ENCODE measurements around the gene ZMYM2. TPM values are rescaled to one million over a fixed set of nuclear protein-coding genes. Genes with fewer than 3 reads are reported as not detected.

ZMYM2 gene
- total RNA-seq, 1 donor from 2014 or later, result 92.1 TPM

DNA sequence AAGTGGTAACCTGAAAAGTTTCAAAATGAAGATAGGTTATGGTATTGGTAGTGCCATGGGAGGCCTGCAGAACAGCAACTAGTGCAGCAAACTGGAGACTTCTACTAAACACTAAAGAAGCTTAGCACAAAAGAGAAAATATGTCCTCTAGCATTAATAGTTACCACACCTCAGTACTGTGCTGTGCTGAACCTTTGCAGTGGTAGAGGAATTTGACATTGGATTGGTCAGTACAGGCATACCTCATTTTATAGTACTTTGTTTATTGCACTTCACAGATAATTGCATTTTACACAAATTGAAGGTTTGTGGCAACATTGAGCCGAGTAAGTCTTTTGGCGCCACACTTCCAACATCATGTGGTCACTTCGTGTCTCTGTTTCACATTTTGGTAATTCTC, 40.4 kb downstream of the ZMYM2 start:
- no peak for DNase-seq (ENCODE audit: extremely low spot score, unreplicated experiment)
- TF ChIP-seq, protein P1, sequence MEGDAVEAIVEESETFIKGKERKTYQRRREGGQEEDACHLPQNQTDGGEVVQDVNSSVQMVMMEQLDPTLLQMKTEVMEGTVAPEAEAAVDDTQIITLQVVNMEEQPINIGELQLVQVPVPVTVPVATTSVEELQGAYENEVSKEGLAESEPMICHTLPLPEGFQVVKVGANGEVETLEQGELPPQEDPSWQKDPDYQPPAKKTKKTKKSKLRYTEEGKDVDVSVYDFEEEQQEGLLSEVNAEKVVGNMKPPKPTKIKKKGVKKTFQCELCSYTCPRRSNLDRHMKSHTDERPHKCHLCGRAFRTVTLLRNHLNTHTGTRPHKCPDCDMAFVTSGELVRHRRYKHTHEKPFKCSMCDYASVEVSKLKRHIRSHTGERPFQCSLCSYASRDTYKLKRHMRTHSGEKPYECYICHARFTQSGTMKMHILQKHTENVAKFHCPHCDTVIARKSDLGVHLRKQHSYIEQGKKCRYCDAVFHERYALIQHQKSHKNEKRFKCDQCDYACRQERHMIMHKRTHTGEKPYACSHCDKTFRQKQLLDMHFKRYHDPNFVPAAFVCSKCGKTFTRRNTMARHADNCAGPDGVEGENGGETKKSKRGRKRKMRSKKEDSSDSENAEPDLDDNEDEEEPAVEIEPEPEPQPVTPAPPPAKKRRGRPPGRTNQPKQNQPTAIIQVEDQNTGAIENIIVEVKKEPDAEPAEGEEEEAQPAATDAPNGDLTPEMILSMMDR (IDR thresholded peaks at IDR 0.05), result no peak
- peaks cover 5% of the 10 kb centered on the region for H3K4me1 Mint-ChIP-seq (ENCODE audit: unreplicated experiment)
- H3K27ac Mint-ChIP-seq (ENCODE audit: unreplicated experiment), result no peak overlapping the region
- peaks cover 39% of the 10 kb centered on the region for H3K36me3 Mint-ChIP-seq (ENCODE audit: unreplicated experiment)
- no peak overlapping the region for H3K4me3 Mint-ChIP-seq (ENCODE audit: unreplicated experiment)
- no peaks in the 10 kb centered on the region for H3K9me3 Mint-ChIP-seq (ENCODE audit: unreplicated experiment)
- H3K27me3 Mint-ChIP-seq (ENCODE audit: unreplicated experiment), result no peaks in the 10 kb centered on the region

DNA sequence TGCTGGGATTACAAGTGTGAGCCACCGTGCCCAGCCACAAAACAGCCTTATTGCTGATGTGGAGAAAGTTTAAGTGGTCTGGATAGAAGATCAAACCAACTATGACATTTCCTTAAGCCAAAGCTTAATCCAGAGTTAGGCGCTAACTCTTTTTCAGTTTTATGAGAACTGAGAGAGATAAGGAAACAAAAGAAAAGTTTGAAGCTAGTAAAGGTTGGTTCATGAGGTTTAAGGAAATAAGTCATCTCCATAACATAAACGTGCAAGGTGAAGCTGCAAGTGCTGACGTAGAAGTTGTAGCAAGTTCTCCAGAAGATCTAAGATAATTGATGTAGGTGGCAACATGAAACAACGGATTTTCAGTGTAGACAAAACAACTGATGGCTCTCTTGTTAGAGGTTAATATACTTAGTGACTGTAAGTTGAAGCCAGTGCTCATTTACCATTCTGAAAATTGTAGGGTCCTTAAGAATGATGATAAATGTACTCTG, 41.6 kb downstream of the ZMYM2 start:
- DNase-seq (ENCODE audit: extremely low spot score, unreplicated experiment), result no peak
- H3K4me1 Mint-ChIP-seq (ENCODE audit: unreplicated experiment), result peaks cover 5% of the 10 kb centered on the region
- no peak overlapping the region for H3K27ac Mint-ChIP-seq (ENCODE audit: unreplicated experiment)
- H3K27me3 Mint-ChIP-seq (ENCODE audit: unreplicated experiment), result no peaks in the 10 kb centered on the region
- H3K4me3 Mint-ChIP-seq (ENCODE audit: unreplicated experiment), result no peak overlapping the region
- peaks cover 39% of the 10 kb centered on the region for H3K36me3 Mint-ChIP-seq (ENCODE audit: unreplicated experiment)
- TF ChIP-seq, protein P1 (IDR thresholded peaks at IDR 0.05), result no peak
- H3K9me3 Mint-ChIP-seq (ENCODE audit: unreplicated experiment), result no peaks in the 10 kb centered on the region

DNA sequence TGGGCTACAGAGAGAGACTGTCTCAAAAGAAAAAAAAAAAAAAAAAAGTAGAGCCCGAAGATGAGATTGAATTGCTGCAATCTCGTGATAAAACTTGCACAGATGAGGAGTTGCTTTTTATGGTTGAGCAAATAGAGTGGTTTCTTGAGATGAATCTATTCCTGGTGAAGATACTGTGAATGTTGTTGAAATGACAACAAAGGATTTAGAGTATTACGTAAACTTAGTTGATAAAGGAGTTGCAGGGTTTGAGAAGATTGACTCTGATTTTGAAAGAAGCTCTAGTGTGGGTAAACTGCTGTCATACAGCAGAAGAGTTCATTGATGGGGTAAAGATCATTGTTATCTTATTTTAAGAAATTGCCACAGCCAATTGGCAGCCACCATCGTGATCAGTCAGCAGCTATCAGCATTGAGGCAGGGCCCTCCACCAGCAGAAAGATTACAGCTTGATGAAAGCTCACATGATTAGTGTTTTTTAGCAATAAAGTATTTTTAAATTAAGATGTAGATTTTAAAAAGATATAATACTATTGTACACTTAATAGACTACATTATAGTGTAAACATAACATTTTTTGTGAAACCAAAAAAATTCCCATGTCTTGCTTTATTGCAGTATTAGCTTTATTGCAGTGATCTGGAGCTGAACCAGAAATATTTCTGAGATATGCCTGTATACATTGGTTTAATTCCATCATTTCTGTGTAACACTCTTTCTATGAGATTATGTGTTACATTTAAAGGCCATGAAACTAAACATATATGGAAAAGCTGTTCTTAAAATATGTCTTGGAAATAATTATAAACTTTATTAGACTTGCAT, 43.1 kb downstream of the ZMYM2 start:
- Mint-ChIP-seq H3K36me3 (ENCODE audit: unreplicated experiment) (peaks cover 35% of the 10 kb centered on the region), H3K27me3 (ENCODE audit: unreplicated experiment) (no peaks in the 10 kb centered on the region), H3K4me1 (ENCODE audit: unreplicated experiment) (peaks cover 6% of the 10 kb centered on the region), H3K27ac (ENCODE audit: unreplicated experiment) (no peak overlapping the region), H3K9me3 (ENCODE audit: unreplicated experiment) (no peaks in the 10 kb centered on the region), H3K4me3 (ENCODE audit: unreplicated experiment) (no peak overlapping the region)
- no peak for DNase-seq (ENCODE audit: extremely low spot score, unreplicated experiment)
- TF ChIP-seq, protein P1 (IDR thresholded peaks at IDR 0.05), result no peak

DNA sequence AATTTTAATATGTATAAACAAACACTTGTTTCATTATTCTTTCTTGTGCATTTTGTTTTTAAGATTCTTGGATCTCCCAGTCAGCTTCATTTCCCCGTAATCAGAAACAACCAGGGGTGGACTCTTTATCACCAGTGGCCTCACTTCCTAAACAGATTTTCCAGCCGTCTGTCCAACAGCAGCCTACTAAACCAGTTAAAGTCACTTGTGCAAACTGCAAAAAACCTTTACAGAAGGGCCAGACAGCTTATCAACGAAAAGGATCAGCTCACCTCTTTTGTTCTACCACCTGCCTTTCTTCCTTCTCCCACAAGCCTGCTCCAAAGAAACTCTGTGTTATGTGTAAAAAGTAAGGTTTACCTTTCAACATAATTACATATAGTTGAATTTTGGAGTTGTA, 44.3 kb downstream of the ZMYM2 start:
- no peak for DNase-seq (ENCODE audit: extremely low spot score, unreplicated experiment)
- Mint-ChIP-seq H3K9me3 (ENCODE audit: unreplicated experiment) (no peaks in the 10 kb centered on the region), H3K4me3 (ENCODE audit: unreplicated experiment) (no peak overlapping the region), H3K27ac (ENCODE audit: unreplicated experiment) (no peak overlapping the region), H3K36me3 (ENCODE audit: unreplicated experiment) (peaks cover 37% of the 10 kb centered on the region), H3K27me3 (ENCODE audit: unreplicated experiment) (no peaks in the 10 kb centered on the region), H3K4me1 (ENCODE audit: unreplicated experiment) (peaks cover 6% of the 10 kb centered on the region)
- TF ChIP-seq, protein P1 (IDR thresholded peaks at IDR 0.05), result no peak

DNA sequence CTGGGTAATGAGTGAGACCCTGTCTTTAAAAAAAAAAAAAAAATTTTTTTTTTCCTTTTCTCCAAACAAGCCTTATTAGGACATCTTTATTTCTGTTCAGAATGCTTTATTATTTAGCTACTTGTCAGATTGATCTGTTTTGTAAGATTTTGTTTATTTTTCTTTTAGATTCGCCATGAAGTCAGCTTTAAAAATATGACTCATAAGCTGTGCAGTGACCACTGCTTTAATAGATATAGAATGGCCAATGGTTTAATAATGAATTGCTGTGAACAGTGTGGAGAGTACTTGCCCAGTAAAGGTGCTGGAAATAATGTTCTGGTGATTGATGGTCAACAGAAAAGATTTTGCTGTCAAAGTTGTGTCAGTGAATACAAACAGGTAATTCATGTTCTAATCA, 47.7 kb downstream of the ZMYM2 start:
- H3K4me3 Mint-ChIP-seq (ENCODE audit: unreplicated experiment), result no peak overlapping the region
- TF ChIP-seq, protein P1 (IDR thresholded peaks at IDR 0.05), result no peak
- peaks cover 55% of the 10 kb centered on the region for H3K36me3 Mint-ChIP-seq (ENCODE audit: unreplicated experiment)
- H3K9me3 Mint-ChIP-seq (ENCODE audit: unreplicated experiment), result peaks cover 4% of the 10 kb centered on the region
- no peak for DNase-seq (ENCODE audit: extremely low spot score, unreplicated experiment)
- peaks cover 6% of the 10 kb centered on the region for H3K4me1 Mint-ChIP-seq (ENCODE audit: unreplicated experiment)
- no peak overlapping the region for H3K27ac Mint-ChIP-seq (ENCODE audit: unreplicated experiment)
- no peaks in the 10 kb centered on the region for H3K27me3 Mint-ChIP-seq (ENCODE audit: unreplicated experiment)

Measured in osteocyte (in vitro differentiated cells).